Measurements from ENCODE around the gene TPRG1. TPM values are rescaled to one million over a fixed set of nuclear protein-coding genes. Genes with fewer than 3 reads are reported as not detected.

The TPRG1 gene
- total and polyA plus RNA-seq, 2 donors (not counting 1 experiment from before 2014, with no cell fraction given), result 0.21 to 0.39 TPM

- CTCF ChIA-PET, result no interaction called here
- intact Hi-C loops (cut with micrococcal nuclease), result no loop called here
- peaks cover 9% of the 10 kb centered on the region for H3K27me3 Mint-ChIP-seq
- Histone ChIP-seq H3K4me2 (replicated peaks; ENCODE audit: low read depth, low read length, poor library complexity, severe bottlenecking) (no peak overlapping the region), H3K79me2 (ENCODE audit: control insufficient read depth, insufficient read depth, low read length) (no peaks in the 10 kb centered on the region), H3K4me1 (ENCODE audit: control insufficient read depth in 2 of 2, insufficient read depth in 2 of 2, low read length in 2 of 2) (no peaks in the 10 kb centered on the region), H3K27ac (ENCODE audit: low read length in 2 of 2) (no peak overlapping the region), H3K4me3 (ENCODE audit: control extremely low read depth in 1 of 5, extremely low read depth in 1 of 5, insufficient read depth in 1 of 5, low read depth in 2 of 5, low read length in 4 of 5) (no peak overlapping the region), H2AFZ (ENCODE audit: insufficient read depth, low read depth, low read length, poor library complexity, severe bottlenecking) (no peak overlapping the region), H3K9me3 (ENCODE audit: control extremely low read depth in 1 of 3, control insufficient read depth in 2 of 3, insufficient read depth in 1 of 3, low read length in 2 of 3) (no peaks in the 10 kb centered on the region), H3K36me3 (replicated peaks in 1 of 2; ENCODE audit: control extremely low read depth in 1 of 2, control insufficient read depth in 1 of 2, extremely low read depth in 1 of 2, insufficient read depth in 2 of 2, low read length in 1 of 2) (no peaks in the 10 kb centered on the region), H3K9ac (ENCODE audit: low read length) (no peak overlapping the region), H4K20me1 (ENCODE audit: control insufficient read depth, insufficient read depth, low read length, poor library complexity, severe bottlenecking) (no peaks in the 10 kb centered on the region), H3K27me3 (replicated peaks in 1 of 4; ENCODE audit: control extremely low read depth in 1 of 4, control insufficient read depth in 3 of 4, insufficient read depth in 4 of 4, low read length in 3 of 4) (peaks cover 0 to 8% (median 5%) of the 10 kb centered on the region in 4 experiments)
- no peak for DNase-seq
- WGBS (ENCODE audit: insufficient coverage), result no CpG with 5 or more reads among the region's 5 CpGs
- no peak for ATAC-seq (ENCODE audit: low read depth)
- no peaks in the 10 kb centered on the region for H3K9me3 Mint-ChIP-seq (ENCODE audit: insufficient read depth)
- H3K4me1 Mint-ChIP-seq, result no peaks in the 10 kb centered on the region
- H3K27ac Mint-ChIP-seq, result no peak overlapping the region
- POLR2A ChIA-PET, result no interaction called here
- TF ChIP-seq CTCF (IDR thresholded peaks at IDR 0.05) (no peak), EZH2 (IDR thresholded peaks at IDR 0.05; ENCODE audit: borderline replicate concordance, insufficient read depth, low read depth, low read length, poor library complexity, severe bottlenecking) (no peak)
- no peak overlapping the region for H3K4me3 Mint-ChIP-seq
These were observed 122.9 kb downstream of the TPRG1 start for GRCh38 chr3:189294649-189295048.

- Histone ChIP-seq H3K9ac (ENCODE audit: low read length) (no peak overlapping the region), H3K27ac (ENCODE audit: low read length in 2 of 2) (no peak overlapping the region), H3K36me3 (replicated peaks in 1 of 2; ENCODE audit: control extremely low read depth in 1 of 2, control insufficient read depth in 1 of 2, extremely low read depth in 1 of 2, insufficient read depth in 2 of 2, low read length in 1 of 2) (no peaks in the 10 kb centered on the region), H2AFZ (ENCODE audit: insufficient read depth, low read depth, low read length, poor library complexity, severe bottlenecking) (no peak overlapping the region), H4K20me1 (ENCODE audit: control insufficient read depth, insufficient read depth, low read length, poor library complexity, severe bottlenecking) (no peaks in the 10 kb centered on the region), H3K4me3 (ENCODE audit: control extremely low read depth in 1 of 5, extremely low read depth in 1 of 5, insufficient read depth in 1 of 5, low read depth in 2 of 5, low read length in 4 of 5) (no peak overlapping the region), H3K4me2 (replicated peaks; ENCODE audit: low read depth, low read length, poor library complexity, severe bottlenecking) (no peak overlapping the region), H3K27me3 (replicated peaks in 1 of 4; ENCODE audit: control extremely low read depth in 1 of 4, control insufficient read depth in 3 of 4, insufficient read depth in 4 of 4, low read length in 3 of 4) (peaks cover 0 to 8% (median 5%) of the 10 kb centered on the region in 4 experiments), H3K9me3 (ENCODE audit: control extremely low read depth in 1 of 3, control insufficient read depth in 2 of 3, insufficient read depth in 1 of 3, low read length in 2 of 3) (no peaks in the 10 kb centered on the region), H3K4me1 (ENCODE audit: control insufficient read depth in 2 of 2, insufficient read depth in 2 of 2, low read length in 2 of 2) (no peaks in the 10 kb centered on the region), H3K79me2 (ENCODE audit: control insufficient read depth, insufficient read depth, low read length) (no peaks in the 10 kb centered on the region)
- no peak for DNase-seq
- ChIA-PET CTCF (no interaction called here), POLR2A (no interaction called here)
- intact Hi-C loops (cut with micrococcal nuclease), result no loop called here
- ATAC-seq (ENCODE audit: low read depth), result no peak
- no peak overlapping the region for H3K27ac Mint-ChIP-seq
- H3K9me3 Mint-ChIP-seq (ENCODE audit: insufficient read depth), result no peaks in the 10 kb centered on the region
- 89% methylated on average over 1 of the region's 3 CpGs for WGBS (ENCODE audit: insufficient coverage)
- no peaks in the 10 kb centered on the region for H3K4me1 Mint-ChIP-seq
- H3K27me3 Mint-ChIP-seq, result peaks cover 9% of the 10 kb centered on the region
- H3K4me3 Mint-ChIP-seq, result no peak overlapping the region
- TF ChIP-seq EZH2 (IDR thresholded peaks at IDR 0.05; ENCODE audit: borderline replicate concordance, insufficient read depth, low read depth, low read length, poor library complexity, severe bottlenecking) (no peak), CTCF (IDR thresholded peaks at IDR 0.05) (no peak)
These were observed 123.3 kb downstream of the TPRG1 start for GRCh38 chr3:189295089-189295488.

Data from B cell (primary cell).